A549 treated with CORT108297 at 1 μM for 4 hours (cell line): ENCODE measurements around the gene PTGIS. TPM values are rescaled to one million over a fixed set of nuclear protein-coding genes. Genes with fewer than 3 reads are reported as not detected.

Source experiments
- total RNA-seq: library from RNA; stranded (reverse); fragments of 200-300 nt; extraction: Qiagen RNA extraction; gene quantifications from 5 replicates; pipeline ENCODE4 v1.2.3, GENCODE V29; 2022

Gene PTGIS
- total RNA-seq = 0.04 to 0.09 TPM (median 0.07 TPM) in 3 of 5 replicates, not detected in the others

DNA sequence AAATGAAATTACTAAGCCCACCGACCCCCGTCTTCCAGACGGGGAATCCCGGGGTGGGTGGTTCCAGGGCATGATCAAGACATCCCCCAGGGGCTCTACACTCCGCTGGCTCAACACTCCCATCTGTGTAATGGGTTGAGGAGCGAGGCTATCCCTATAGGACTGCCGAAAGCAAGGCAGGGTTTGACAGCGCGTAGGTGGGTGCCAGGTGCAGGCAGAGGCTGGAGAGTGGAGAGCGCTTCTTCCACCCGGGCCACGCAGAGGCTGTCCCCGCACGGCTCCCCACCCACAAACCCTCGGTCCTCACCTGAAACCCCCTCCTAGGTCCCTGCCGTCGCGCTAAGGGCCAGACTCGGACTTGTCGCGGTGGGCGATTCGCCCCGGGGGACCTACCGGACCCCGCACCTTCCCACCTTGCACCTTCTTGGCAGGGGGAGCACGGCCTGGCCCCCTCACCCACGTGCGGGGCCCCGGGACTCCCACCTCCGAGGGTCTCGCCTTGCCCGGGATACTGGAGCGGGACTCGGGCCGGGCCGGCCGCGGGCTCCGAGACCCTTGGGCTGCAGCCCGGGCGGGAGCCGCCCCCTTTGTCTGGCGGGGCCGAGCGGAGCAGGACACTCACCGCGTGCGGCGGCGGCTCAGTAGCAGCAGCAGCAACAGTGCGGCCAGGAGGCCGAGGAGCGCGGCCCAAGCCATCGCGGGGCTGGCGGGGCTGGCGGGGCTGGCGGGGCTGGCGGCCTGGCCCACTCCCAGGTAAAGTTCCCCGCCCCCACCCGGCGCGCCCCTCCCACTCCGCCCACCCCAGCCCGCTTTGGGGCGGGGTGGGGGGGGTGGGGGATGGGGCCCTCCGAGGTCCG, at the start of gene PTGIS:
Gene PTGIS, minus strand, starts transcription at position 717 of the 857 bp plus-strand sequence. Its CDS starts 21 bp downstream, at position 696.

DNA sequence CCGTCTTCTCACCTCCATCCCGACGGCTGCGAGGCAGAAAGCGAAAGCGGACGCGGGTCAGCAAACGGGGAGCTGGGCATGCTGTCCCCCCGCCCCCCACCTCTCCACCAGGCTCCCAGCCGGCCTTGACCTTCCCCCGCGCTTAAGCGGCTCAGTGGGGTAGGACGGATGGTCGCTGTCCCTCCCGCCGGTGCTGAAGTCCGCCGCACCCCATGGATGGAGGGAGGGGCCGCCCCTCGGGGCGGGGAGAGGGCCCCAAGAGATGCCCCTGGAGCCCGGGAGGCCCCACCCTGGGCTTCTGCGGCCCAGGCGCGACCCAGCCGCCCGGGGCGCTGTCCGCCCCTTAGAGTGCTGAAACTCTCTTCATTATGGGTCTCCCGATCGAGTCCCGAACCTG, 85.3 kb downstream of the PTGIS start, which contains the start of gene KCNB1:
Gene KCNB1, minus strand, starts transcription at position 48 of the 397 bp plus-strand sequence. CDS start 188 bp downstream, outside the sequence.

Other genes starting within 250 kb of the PTGIS start
- 0.16 to 0.42 TPM (median 0.25 TPM) in 5 replicates for gene KCNB1, start 85.5 kb downstream of the PTGIS start, total RNA-seq
- 48.8 to 65.6 TPM (median 60.1 TPM) in 5 replicates for gene B4GALT5, start 145.7 kb upstream of the PTGIS start, total RNA-seq
- gene SLC9A8, start 244.7 kb upstream of the PTGIS start, total RNA-seq = 7.0 to 9.8 TPM (median 9.0 TPM) in 5 replicates